ENCODE results near the gene JADE1.

The JADE1 gene

GRCh38 chr4:128846063-128846462 lies 36.6 kb downstream of the JADE1 start:
- DNase-seq: no peak

DNA sequence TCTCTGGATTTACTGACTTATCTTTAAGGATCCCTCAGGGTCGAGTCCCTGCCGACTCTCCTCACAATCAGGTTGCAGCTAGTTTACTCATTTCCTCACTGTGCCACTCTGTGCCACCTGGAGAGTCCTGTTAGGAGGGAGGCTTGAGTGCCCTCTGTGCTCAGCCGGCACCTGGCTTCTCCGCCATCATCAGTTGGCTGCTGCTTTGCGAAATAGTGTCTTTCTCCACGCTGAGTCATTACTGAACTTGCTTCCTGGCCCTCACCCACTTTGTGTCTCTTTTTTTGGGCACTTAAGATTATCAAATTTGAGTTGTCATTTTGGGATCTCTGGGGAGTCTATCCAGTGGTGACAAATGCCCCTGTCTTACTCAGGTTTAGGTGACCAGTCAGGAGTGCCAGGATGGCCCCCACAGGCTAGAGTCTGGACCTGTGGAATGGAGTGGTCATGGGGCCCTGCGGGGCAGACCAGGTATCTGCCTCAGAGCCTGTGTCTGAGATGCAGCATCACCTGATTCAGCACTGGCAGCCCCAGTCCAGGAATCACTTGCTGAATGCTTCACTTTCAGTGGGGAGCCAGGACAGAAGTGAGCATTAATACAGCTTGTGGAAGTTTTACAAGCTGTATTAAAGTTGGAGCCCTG lies 37.7 kb downstream of the JADE1 start:
- DNase-seq: no peak

- no peak for DNase-seq
These were observed 39.0 kb downstream of the JADE1 start for GRCh38 chr4:128848461-128848860.

GRCh38 chr4:128850252-128850651 lies 40.8 kb downstream of the JADE1 start:
- DNase-seq: no peak

DNA sequence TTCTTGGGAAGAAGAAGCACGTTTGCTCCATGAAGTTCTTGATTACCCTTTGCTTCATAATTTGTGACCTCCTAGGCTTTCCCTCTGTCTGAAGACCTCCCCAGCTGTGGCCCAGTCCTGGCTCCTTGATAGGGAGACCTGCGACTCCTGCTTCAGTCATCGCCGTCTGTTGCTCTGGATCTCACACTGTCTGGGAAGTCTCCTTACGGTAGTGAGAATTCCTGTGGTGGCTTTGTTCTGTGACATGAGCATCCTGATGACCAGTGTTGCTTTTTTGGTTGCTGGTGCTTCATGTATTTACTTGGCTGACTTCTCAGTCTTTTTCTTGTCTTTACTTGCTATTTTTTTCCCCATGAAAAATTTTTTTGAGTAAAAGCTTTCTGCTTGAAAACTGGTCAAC lies 44.2 kb downstream of the JADE1 start:
- no peak for DNase-seq

DNA sequence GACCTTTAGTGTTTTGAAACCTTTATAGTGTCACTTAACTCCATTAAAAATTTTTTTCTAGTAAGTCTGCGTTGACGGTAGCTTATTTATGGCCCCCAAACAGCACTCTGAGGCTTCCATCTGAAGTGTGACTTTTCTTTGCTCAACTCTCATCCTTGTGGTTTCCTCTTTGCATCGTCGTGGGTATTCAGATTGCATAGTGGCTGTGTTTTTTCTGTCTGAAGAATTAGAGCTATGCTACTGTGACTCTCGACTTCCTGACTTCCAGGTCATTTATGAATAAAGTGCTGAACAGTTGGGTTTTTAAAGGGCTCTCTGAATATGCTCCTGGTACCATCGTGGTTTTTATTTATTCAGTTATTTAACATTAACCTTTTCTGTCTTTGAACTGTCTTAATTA lies 44.9 kb downstream of the JADE1 start:
- no peak for DNase-seq

DNA sequence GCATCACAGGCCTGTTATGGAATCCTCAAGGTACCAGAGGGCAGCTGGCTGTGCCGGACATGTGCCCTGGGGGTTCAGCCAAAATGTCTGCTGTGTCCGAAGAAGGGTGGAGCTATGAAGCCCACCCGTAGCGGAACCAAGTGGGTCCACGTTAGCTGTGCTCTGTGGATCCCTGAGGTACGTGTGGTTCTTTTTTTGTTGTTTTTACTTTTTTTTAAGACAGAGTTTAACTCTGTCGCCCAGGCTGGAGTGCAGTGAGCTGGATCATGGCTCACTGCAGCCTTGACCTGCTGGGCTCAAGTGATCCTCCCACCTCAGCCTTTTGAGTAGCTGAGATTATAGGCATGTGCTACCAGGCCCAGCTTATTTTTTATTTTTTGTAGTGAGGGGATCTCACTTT lies 46.1 kb downstream of the JADE1 start:
- no peak for DNase-seq

DNA sequence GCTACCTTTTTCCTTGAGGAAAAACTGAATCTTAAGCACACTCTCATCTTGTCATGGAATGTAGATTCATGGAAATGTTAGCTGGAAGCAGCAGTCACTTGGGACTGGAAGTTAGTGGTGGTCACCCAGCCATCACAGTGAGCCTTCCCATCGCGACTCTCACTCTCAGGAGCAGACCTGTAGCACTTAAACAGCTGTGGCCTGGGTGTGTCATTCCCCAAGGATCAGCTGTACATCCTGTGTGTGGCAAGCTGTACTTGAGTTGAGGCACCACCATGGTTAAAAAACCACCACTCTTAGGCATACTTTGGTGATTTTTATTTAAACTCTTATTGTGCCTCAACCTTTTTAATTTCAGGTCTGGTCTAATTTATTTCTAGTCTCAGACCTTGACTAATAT lies 46.7 kb downstream of the JADE1 start:
- DNase-seq: no peak

DNA sequence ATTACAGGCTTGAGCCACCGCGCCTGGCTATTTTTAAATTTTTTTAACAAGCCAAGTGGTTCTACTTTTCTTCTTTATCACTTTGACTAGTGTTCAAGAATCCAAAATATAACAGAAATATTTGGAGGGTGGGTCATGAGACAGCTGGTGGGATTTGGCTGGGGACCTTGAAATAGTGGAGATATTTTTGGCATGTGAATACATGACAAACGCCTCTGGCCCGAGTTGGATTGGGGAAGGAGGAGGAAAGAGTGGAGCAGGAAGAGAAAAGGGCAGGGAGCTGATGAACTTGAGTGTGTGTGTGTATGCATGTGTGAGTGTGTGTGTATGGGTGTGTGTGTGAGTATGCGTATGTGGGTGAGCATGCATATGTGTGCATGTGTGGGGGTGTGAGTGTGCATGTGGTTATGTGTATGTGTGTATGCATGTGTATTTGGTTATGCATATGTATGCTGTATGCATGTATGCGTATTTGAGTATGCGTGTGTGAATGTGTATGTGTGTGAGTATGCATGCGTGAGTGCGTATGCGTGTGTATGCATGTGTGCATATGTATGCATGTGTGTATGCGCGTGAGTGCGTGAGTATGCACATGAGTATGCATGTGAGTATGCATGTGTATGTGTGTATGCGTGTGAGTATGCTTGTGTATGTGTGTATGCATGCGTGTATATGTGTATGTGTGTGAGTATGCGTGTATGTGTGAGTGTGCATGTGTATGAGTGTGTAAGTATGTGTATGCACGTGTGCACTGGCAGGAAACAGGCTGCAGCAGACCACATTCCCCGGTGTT lies 49.6 kb downstream of the JADE1 start:
- DNase-seq: no peak

DNA sequence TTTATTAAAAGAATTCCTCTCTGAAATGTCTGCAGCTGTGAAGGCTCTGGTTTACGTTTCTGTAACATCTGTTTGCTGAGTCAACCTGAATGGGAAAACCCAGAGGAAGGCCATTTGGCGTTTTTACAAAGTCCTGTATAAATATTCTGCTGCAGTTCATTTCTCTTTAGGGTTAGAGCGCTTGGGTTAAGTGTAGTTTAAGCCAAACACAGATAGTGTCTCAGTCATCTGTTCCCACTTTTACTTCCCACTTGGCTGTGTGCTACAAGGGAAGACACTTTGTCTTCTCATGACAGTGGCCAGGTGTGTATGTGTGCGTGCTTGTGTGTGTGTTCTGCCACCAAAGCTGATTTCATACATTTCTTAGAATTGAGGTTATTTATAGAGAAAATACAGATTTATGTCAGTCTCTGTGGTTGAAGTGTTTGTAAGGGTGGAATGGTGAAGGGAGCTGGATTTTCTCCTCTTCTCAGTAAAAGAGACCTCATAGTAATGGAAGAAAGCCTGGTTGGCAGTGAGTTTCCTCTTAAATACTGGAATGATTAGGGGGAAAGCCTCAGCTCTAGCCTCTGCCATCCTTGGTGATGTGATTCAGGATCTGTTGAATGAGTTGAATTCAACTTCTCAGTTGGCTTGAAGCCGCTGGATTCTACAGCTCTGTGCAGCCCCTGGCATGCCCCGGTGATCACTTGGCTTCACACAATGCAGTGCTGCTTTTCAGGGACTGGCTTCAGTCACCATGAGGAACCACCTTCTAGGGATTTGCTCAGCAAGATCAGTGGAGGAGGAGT lies 50.6 kb downstream of the JADE1 start:
- DNase-seq: no peak

DNA sequence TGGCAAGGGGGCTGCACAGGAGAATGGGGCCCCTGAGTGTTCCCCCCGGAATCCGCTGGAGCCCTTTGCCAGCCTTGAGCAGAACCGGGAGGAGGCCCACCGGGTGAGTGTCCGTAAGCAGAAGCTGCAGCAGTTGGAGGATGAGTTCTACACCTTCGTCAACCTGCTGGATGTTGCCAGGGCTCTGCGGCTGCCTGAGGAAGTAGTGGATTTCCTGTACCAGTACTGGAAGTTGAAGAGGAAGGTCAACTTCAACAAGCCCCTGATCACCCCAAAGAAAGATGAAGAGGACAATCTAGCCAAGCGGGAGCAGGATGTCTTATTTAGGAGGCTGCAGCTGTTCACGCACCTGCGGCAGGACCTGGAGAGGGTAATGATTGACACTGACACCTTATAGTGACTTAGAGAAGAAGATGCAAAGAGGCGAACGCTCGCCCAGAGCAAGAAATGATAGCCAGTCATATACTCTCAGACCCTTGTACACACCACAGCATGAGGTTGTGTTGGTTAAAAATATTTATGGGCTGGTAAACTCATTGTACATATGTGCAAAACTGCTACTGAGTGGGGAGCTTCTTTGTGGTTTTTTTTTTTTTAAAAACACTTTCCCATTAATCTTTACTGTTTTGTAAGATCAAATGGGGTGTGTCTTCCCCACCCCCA lies 52.5 kb downstream of the JADE1 start:
- DNase-seq: no peak

DNA sequence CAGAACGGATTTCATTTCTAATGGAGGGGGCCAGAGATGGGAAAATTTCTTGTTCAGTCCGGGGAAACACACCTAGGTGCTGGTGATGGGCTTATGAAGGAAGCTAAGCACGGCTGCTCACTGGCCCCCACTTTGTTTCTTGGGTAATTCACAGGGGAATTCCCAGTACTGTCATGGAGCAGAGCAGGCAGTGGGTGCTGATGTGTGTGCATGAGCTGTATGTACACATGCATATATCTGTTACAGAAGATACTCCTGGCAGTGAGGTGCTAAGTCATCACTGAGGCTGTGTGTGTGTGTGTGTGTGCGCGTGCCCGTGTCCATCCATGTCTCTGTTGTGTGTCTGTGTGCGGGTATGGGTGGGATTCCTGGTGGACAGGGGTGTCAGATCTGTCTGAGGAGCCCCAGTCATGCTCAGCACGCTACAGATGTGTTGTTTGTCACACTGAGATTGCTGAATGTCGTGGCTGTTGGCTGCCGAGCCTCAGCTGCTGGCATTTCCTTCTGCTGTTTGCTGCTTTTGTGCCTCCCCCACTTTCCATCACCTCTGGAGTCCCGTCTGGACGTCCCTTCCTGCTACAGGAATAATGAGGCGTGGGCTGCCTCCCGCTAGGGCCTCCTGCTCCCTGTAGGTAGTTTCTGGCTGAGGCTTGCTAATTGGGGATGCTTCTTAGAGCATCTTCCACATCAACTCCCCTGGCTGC lies 53.3 kb downstream of the JADE1 start:
- peak; percentile 81 for DNase-seq

- DNase-seq: peak; percentile 86
These were observed 54.0 kb downstream of the JADE1 start for GRCh38 chr4:128863312-128864075.

- no peak for DNase-seq
These were observed 55.6 kb downstream of the JADE1 start for GRCh38 chr4:128865132-128865531.

DNA sequence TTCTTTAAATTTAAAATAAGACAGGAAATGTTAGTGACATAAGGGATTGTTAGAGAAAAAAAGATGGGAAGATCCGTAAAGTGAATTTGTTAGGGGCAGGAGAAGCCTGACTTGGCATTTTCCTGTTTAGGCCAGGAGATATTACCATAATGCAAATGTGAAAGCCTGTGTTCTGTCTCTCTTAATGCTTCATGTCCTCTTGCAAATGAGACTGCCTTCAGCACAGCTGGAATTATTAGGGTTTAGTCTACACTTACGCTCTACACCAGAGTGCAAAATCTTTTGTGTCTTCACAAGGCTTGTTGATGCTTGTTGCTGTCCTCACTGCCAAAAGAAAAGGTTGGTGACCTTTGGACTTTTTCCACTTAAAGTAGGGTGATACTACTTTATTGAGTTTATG lies 56.8 kb downstream of the JADE1 start:
- DNase-seq: no peak

DNA sequence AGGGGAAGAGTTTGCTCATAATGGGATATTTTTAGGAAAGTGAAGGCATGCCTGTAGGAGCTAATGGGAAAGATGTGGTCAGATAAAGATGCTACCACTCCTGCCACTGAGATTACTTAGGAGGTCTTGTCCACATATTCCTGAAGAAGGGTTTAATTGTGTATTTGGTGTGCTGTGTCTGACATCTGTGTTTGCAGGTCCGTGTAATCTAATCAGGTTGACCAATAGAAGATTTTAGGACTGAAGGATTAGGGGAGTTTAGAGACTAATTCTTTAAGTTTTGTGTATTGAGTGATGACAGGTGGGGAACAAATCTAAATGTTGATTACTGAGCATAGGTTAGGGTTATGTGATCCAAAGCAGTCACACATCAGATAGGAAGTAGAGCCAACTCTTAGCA lies 57.2 kb downstream of the JADE1 start:
- no peak for DNase-seq

- DNase-seq: no peak
These were observed 59.3 kb downstream of the JADE1 start for GRCh38 chr4:128868758-128869157.

DNA sequence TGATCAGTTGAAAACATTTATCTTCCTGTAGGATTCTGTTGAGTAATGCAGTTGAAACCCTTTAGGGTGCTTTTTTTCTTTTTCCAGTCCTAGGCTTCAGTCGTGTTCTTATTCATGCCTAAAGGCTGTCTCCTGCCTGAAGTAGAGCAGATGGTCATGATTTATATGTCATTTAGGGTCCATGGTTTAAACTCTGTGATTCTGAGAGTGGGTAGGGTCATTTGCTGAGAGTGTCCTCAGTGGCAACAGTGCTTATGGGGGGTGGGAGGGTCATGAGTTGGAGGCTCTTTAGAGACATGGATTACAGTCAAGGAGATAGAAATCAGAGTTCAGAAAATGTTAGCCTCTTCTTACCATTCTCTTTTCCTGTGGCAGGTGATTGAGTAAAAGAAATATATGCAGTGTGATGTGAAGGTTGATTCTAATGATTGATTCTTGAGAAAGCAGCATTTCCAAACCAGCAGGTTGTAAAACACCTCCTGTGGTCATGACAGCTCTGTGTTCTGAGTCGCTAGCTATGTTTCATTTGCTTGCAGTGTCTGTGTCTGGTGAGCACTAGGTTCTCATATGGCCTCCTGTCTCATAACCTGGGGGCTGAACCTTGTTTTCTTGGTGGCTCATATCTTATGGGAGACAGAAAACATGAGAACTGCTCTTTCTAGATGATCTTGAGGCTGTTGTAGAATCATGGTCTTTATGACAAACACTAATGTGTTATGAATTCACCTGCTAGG lies 60.4 kb downstream of the JADE1 start:
- DNase-seq: no peak

DNA sequence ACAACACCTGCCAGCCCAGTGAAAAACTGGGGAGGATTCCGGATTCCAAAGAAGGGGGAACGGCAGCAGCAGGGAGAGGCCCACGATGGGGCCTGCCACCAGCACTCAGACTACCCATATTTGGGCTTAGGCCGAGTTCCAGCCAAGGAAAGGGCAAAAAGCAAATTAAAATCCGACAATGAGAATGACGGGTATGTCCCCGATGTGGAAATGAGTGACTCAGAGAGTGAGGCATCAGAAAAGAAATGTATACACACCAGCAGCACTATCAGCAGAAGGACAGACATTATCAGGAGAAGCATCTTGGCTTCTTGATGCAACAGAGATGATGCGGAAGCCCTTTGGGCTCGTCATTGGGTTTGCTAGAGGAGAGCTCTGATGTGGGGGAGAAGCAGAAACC lies 62.4 kb downstream of the JADE1 start:
- no peak for DNase-seq

- DNase-seq: no peak
These were observed 66.7 kb downstream of the JADE1 start for GRCh38 chr4:128876200-128876599.

- no peak for DNase-seq
These were observed 68.4 kb downstream of the JADE1 start for GRCh38 chr4:128877934-128878333.

Measured in activated effector memory CD4-positive, alpha-beta T cell treated with anti-CD3 and anti-CD28 coated beads, Interleukin-2, amount 50 U/mL, for 16 hours (primary cell).